ENCODE data around the gene SLC6A20. TPM values are rescaled to one million over a fixed set of nuclear protein-coding genes. Genes with fewer than 3 reads are reported as not detected.

Gene SLC6A20
- total RNA-seq, 4 donors from 2014 or later: 0.16 to 1.1 (median 0.26) TPM

DNA sequence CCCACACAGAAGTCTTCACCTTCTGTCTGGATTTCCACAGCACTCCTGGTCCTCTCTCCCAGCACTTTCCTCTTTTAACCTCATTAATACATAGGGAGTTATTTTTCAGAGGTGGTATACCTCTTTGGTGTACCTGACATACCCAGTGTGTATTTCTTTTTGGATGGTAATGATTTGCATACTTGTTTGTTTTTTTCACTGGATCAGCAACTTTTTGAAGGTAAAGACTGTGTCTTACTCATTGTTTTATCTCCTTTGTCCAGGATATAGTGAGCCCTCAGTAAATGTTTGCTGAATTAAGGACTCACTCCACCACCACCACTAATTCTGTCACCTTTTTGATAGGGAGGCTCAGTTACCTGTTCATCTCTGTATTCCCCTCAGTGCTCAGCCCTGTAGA lies 55.1 kb downstream of the SLC6A20 start:
- H3K9me3 ChIP-seq: no peaks in the 10 kb centered on the region
- TF ChIP-seq EP300 (IDR thresholded peaks at IDR 0.05) (no peak), POLR2AphosphoS5 (IDR thresholded peaks at IDR 0.05) (no peak), POLR2A (IDR thresholded peaks at IDR 0.05) (no peak)
- TF ChIP-seq, protein P1, sequence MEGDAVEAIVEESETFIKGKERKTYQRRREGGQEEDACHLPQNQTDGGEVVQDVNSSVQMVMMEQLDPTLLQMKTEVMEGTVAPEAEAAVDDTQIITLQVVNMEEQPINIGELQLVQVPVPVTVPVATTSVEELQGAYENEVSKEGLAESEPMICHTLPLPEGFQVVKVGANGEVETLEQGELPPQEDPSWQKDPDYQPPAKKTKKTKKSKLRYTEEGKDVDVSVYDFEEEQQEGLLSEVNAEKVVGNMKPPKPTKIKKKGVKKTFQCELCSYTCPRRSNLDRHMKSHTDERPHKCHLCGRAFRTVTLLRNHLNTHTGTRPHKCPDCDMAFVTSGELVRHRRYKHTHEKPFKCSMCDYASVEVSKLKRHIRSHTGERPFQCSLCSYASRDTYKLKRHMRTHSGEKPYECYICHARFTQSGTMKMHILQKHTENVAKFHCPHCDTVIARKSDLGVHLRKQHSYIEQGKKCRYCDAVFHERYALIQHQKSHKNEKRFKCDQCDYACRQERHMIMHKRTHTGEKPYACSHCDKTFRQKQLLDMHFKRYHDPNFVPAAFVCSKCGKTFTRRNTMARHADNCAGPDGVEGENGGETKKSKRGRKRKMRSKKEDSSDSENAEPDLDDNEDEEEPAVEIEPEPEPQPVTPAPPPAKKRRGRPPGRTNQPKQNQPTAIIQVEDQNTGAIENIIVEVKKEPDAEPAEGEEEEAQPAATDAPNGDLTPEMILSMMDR (IDR thresholded peaks at IDR 0.05): no peak
- no peaks in the 10 kb centered on the region for H3K27me3 ChIP-seq
- no peaks in the 10 kb centered on the region for H3K4me1 ChIP-seq
- no peak for ATAC-seq
- no peak overlapping the region for H3K4me3 ChIP-seq
- peaks cover 7 to 100% of the 10 kb centered on the region in 2 donors for H3K36me3 ChIP-seq
- no peak overlapping the region for H3K27ac ChIP-seq

DNA sequence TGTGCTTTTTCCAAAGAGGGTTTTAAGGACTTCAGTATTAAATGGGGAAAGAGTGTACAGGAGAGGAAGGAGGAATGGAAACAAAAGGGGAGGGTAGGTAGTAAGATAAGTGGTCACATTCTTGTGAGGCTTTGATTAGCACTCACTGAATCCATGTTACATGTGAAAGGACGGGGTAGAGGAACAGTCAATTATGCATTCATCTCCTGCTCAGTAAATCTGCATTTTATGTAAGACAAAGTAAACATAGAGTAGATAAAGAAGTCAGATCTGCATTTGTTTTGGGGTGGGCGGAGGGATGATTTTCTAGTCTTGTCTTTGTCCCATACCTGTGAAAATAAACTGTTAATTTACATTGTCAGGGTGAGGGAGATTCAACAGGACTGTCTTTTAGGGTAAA lies 56.3 kb downstream of the SLC6A20 start:
- 71 to 88% methylated on average over 1 to 2 of the region's 2 CpGs for WGBS, 2 donors (ENCODE audit: low coverage in 1 of 2)

DNA sequence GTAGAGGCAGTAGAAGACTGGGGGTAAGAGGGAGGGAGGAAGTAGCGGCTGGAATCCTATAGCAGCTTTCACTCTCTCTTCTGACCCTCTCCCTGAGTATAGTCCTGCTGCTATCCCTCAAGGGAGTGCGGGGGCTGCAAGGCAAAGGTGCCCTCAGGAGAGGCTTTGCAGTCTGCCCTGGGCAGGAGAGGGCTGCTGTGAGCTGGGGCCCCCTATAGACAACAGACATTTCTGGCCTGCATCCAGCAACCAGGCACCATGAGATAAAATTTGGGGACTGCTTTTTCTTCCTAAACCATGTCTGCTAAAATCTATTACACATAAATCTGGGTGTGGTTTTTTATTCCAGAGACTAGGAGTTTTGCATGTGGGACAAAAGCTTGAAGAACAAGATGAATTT lies 59.1 kb downstream of the SLC6A20 start:
- no peak for TF ChIP-seq POLR2AphosphoS5 (IDR thresholded peaks at IDR 0.05)
- no peak for TF ChIP-seq EP300 (IDR thresholded peaks at IDR 0.05)
- TF ChIP-seq, protein P1 (IDR thresholded peaks at IDR 0.05): no peak
- no peak for TF ChIP-seq POLR2A (IDR thresholded peaks at IDR 0.05)
- Histone ChIP-seq H3K27ac (no peak overlapping the region), H3K4me3 (no peak overlapping the region), H3K4me1 (no peaks in the 10 kb centered on the region), H3K27me3 (no peaks in the 10 kb centered on the region), H3K9me3 (no peaks in the 10 kb centered on the region), H3K36me3 (peaks cover 12 to 100% of the 10 kb centered on the region in 2 donors)
- WGBS, 2 donors (ENCODE audit: low coverage in 1 of 2): 77 to 79% methylated on average over 2 of the region's 2 CpGs
- ATAC-seq: no peak

More for the DNA sequence above, 56.3 kb downstream of the SLC6A20 start:
- H3K9me3 ChIP-seq: no peaks in the 10 kb centered on the region
- ATAC-seq: no peak
- H3K27ac ChIP-seq: no peak overlapping the region
- H3K36me3 ChIP-seq: peaks cover 7 to 100% of the 10 kb centered on the region in 2 donors
- no peak overlapping the region for H3K4me3 ChIP-seq
- H3K27me3 ChIP-seq: no peaks in the 10 kb centered on the region
- no peaks in the 10 kb centered on the region for H3K4me1 ChIP-seq
- TF ChIP-seq POLR2A (IDR thresholded peaks at IDR 0.05): no peak
- TF ChIP-seq, protein P1 (IDR thresholded peaks at IDR 0.05): no peak
- TF ChIP-seq EP300 (IDR thresholded peaks at IDR 0.05): no peak
- no peak for TF ChIP-seq POLR2AphosphoS5 (IDR thresholded peaks at IDR 0.05)

DNA sequence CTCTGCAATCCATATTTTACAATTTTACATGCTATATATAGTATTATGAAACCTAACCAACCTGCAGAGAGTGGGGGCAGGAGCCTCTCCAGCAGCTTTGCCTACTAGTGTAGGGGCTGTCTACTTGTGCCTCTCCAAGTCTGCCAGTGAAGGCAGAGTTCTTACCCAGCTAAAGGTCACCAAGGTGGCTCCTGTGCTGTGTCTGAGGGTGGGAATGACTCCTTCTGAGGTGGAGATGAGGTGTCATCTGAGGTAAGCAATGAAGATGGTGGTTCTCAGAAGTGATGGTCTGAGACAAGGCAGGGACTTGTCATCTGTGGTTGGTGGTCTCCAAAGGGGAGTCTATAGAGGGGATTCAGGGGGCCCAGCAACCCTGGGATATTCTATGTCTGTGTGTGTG lies 59.6 kb downstream of the SLC6A20 start:
- peaks cover 12 to 100% of the 10 kb centered on the region in 2 donors for H3K36me3 ChIP-seq
- no peak for ATAC-seq

DNA sequence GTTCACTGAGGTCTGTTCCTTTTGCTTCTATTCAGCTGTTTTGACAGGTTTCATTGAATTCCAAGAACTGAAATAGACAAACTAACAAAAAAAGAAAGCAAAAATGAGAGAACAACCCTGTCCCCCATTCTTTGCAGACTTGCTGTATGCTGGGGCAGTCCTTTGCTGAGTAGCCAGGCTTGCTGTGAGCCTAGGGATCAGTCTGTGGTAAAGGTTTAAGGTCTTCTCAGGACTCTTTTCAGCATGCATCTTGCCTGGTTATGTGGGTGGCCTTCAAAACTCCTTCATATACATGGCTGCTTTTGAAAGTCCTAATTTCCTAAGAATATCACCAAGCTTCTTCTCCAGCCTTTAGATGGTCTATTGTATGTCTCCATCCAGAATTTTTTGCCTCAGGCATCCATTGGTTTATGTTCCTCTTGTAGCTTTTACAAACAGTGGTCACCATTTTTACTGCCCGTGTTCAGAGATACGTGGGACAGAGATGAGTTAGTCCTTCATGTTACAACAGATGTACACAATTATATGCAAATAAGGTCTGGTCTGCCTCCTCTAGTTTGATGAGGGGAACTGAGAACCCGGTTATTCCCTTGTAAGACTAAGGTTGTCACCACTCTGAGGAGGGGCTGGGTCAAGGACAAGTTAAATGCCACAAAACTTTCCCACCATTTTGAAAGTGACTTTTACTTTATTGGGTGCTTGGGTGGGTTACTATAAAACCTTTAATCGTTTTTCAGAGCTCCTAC lies 65.8 kb downstream of the SLC6A20 start:
- Histone ChIP-seq H3K27ac (no peak overlapping the region), H3K4me1 (no peaks in the 10 kb centered on the region), H3K9me3 (no peaks in the 10 kb centered on the region), H3K36me3 (peaks cover 8 to 77% of the 10 kb centered on the region in 2 donors), H3K4me3 (no peak overlapping the region), H3K27me3 (no peaks in the 10 kb centered on the region)
- TF ChIP-seq, protein P1 (IDR thresholded peaks at IDR 0.05): no peak
- WGBS, 2 donors (ENCODE audit: low coverage in 1 of 2): 93 to 94% methylated on average over 3 to 4 of the region's 4 CpGs
- ATAC-seq: no peak

More for the DNA sequence above, 59.6 kb downstream of the SLC6A20 start:
- no peaks in the 10 kb centered on the region for H3K9me3 ChIP-seq
- H3K4me3 ChIP-seq: no peak overlapping the region
- no peak overlapping the region for H3K27ac ChIP-seq
- H3K27me3 ChIP-seq: no peaks in the 10 kb centered on the region
- H3K4me1 ChIP-seq: no peaks in the 10 kb centered on the region
- TF ChIP-seq EP300 (IDR thresholded peaks at IDR 0.05): no peak

Data from gastroesophageal sphincter (tissue), 4 donors.